ENCODE measurements around the gene ADH5.
"Not testable (repeated sequence)": the region's sequence is repeated elsewhere in the genome, so short reads cannot be mapped to it uniquely, and the experiment has no call there.

ADH5 gene

DNA sequence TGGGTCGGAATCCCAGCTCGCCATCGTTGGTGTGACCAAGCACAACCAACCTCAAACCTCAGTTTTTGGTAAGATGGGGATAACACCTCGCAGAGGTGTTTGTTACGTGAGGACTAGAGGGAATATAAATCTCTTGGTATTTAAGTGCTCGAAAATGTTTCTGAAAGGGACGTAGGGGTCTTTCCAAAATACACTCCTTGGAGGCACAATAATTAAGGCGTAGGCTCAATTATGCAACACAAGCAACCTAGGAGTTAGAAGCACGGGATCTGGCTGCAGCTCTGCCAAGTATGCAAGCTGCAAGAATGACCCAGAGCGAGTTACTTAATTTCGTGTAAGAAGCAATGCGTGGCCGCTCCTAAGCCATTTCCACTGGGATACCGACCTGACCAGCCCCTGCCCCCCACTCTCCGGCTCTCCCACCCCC, 552 bp downstream of the ADH5 start:
- H3K27ac ChIP-seq (ENCODE audit: low read depth, low read length): peak overlapping the region; percentile 38; the same call in 1 of the 2 replicates
- H3K79me2 ChIP-seq (ENCODE audit: control insufficient read depth, low read length): peaks cover 46% of the 10 kb centered on the region
- H4K20me1 ChIP-seq (ENCODE audit: control insufficient read depth, insufficient read depth, low read depth, low read length): no peaks in the 10 kb centered on the region
- no peaks in the 10 kb centered on the region for H3K9me2 ChIP-seq (replicated peaks; ENCODE audit: control insufficient read depth, low read length)
- no peaks in the 10 kb centered on the region for H3K27me3 ChIP-seq (ENCODE audit: control insufficient read depth, low read length)
- peak overlapping the region; percentile 60 for H3K4me2 ChIP-seq (ENCODE audit: low read length)
- no peaks in the 10 kb centered on the region; the same call in 1 of the 2 replicates for H3F3A ChIP-seq (ENCODE audit: control insufficient read depth, insufficient read depth)
- peak overlapping the region; percentile 97 for H3K4me3 ChIP-seq (ENCODE audit: low read length)
- H3K36me3 ChIP-seq (ENCODE audit: control insufficient read depth, low read length): peaks cover 28% of the 10 kb centered on the region
- no peaks in the 10 kb centered on the region for H3K9me3 ChIP-seq (ENCODE audit: control insufficient read depth, insufficient read depth, low read length)
- H3K4me1 ChIP-seq (ENCODE audit: control insufficient read depth, low read length): peaks cover 15% of the 10 kb centered on the region
- TF ChIP-seq, protein P1, sequence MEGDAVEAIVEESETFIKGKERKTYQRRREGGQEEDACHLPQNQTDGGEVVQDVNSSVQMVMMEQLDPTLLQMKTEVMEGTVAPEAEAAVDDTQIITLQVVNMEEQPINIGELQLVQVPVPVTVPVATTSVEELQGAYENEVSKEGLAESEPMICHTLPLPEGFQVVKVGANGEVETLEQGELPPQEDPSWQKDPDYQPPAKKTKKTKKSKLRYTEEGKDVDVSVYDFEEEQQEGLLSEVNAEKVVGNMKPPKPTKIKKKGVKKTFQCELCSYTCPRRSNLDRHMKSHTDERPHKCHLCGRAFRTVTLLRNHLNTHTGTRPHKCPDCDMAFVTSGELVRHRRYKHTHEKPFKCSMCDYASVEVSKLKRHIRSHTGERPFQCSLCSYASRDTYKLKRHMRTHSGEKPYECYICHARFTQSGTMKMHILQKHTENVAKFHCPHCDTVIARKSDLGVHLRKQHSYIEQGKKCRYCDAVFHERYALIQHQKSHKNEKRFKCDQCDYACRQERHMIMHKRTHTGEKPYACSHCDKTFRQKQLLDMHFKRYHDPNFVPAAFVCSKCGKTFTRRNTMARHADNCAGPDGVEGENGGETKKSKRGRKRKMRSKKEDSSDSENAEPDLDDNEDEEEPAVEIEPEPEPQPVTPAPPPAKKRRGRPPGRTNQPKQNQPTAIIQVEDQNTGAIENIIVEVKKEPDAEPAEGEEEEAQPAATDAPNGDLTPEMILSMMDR (IDR thresholded peaks at IDR 0.05; ENCODE audit: low read depth, low read length, poor library complexity, severe bottlenecking): no peak
- no peak for TF ChIP-seq EZH2phosphoT487 (IDR thresholded peaks at IDR 0.05; ENCODE audit: borderline replicate concordance, low read length)

DNA sequence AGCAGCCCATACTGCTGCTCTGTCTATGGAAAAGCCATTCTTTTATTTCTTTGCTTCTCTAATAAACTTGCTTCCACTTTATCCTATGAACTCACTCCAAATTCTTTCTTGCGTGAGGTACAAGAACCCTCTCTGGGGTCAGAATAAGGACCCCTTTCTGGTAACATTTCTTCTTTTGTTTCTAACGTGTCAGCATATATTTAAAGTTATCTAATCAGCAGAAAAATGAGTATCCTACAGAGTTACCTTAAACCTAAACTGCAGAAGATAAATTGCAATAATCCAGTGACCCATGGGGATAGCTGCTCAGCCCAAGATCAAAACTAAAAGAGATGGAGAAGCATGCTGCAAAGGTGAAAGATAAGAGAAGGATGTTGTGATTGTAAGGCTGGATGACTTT, 4.0 kb downstream of the ADH5 start:
- Histone ChIP-seq H4K20me1 (ENCODE audit: control insufficient read depth, insufficient read depth, low read depth, low read length) (no peaks in the 10 kb centered on the region), H3K79me2 (ENCODE audit: control insufficient read depth, low read length) (peaks cover 41% of the 10 kb centered on the region), H3K9me3 (ENCODE audit: control insufficient read depth, insufficient read depth, low read length) (no peaks in the 10 kb centered on the region), H3K27me3 (ENCODE audit: control insufficient read depth, low read length) (no peaks in the 10 kb centered on the region), H3K4me1 (ENCODE audit: control insufficient read depth, low read length) (peaks cover 9% of the 10 kb centered on the region), H3K9me2 (replicated peaks; ENCODE audit: control insufficient read depth, low read length) (no peaks in the 10 kb centered on the region), H3K36me3 (ENCODE audit: control insufficient read depth, low read length) (peaks cover 62% of the 10 kb centered on the region), H3K27ac (ENCODE audit: low read depth, low read length) (no peak overlapping the region), H3K4me3 (ENCODE audit: low read length) (no peak overlapping the region), H3K4me2 (ENCODE audit: low read length) (no peak overlapping the region), H3F3A (ENCODE audit: control insufficient read depth, insufficient read depth) (0 out of 2 replicates have a peak, but pooled peaks cover 2% of the 10 kb centered on the region)
- TF ChIP-seq, protein P1 (IDR thresholded peaks at IDR 0.05; ENCODE audit: low read depth, low read length, poor library complexity, severe bottlenecking): no peak
- TF ChIP-seq EZH2phosphoT487 (IDR thresholded peaks at IDR 0.05; ENCODE audit: borderline replicate concordance, low read length): no peak

DNA sequence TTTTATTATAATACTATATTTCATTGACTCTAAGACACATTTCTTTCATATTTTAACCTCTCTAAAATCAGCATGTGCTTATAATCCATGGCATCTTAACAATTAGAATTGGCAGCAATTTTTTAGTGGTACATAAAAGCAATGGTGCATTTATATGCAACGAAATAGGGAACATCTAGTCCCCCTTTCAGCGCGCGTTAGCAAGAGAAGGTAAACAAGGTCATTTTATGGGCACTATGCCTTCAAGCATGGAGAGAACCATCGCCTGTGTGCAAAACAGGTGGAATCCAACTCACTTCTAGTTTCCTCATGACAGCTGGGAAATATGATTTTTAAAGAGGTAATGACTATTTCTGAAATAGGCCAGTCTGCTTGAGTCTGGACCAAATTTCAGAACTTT, 6.4 kb downstream of the ADH5 start:
- no peaks in the 10 kb centered on the region for H3K27me3 ChIP-seq (ENCODE audit: control insufficient read depth, low read length)
- H3K36me3 ChIP-seq (ENCODE audit: control insufficient read depth, low read length): peaks cover 76% of the 10 kb centered on the region
- peaks cover 20% of the 10 kb centered on the region for H3K79me2 ChIP-seq (ENCODE audit: control insufficient read depth, low read length)
- 0 out of 2 replicates have a peak, but pooled peaks cover 2% of the 10 kb centered on the region for H3F3A ChIP-seq (ENCODE audit: control insufficient read depth, insufficient read depth)
- no peaks in the 10 kb centered on the region for H3K9me3 ChIP-seq (ENCODE audit: control insufficient read depth, insufficient read depth, low read length)
- H3K4me2 ChIP-seq (ENCODE audit: low read length): no peak overlapping the region
- H3K4me3 ChIP-seq (ENCODE audit: low read length): no peak overlapping the region
- no peaks in the 10 kb centered on the region for H4K20me1 ChIP-seq (ENCODE audit: control insufficient read depth, insufficient read depth, low read depth, low read length)
- peaks cover 2% of the 10 kb centered on the region for H3K4me1 ChIP-seq (ENCODE audit: control insufficient read depth, low read length)
- H3K27ac ChIP-seq (ENCODE audit: low read depth, low read length): no peak overlapping the region
- H3K9me2 ChIP-seq (replicated peaks; ENCODE audit: control insufficient read depth, low read length): no peaks in the 10 kb centered on the region
- no peak for TF ChIP-seq EZH2phosphoT487 (IDR thresholded peaks at IDR 0.05; ENCODE audit: borderline replicate concordance, low read length)
- TF ChIP-seq, protein P1 (IDR thresholded peaks at IDR 0.05; ENCODE audit: low read depth, low read length, poor library complexity, severe bottlenecking): no peak

DNA sequence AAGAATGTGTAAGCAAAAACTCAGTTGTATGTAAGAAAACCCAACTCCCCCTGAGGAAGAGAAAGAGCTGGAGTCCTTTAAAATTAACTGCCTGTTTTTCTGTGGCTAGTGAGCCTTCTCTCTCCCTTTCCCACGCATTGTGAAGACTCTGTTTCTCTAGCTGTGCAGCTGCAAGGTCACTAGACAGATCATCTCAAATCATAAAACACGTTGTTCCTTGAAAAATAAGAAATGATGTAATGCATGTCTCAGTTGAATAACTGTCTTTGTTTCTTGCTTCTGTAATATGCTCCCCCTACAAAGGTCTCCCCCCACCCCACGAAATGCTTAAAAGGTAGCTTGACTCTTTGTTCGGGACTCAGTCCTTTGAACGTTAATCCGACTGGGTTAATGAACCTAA, 7.7 kb downstream of the ADH5 start:
- H3K4me1 ChIP-seq (ENCODE audit: control insufficient read depth, low read length); H4K20me1 ChIP-seq (ENCODE audit: control insufficient read depth, insufficient read depth, low read depth, low read length); H3K9me3 ChIP-seq (ENCODE audit: control insufficient read depth, insufficient read depth, low read length); H3K4me3 ChIP-seq (ENCODE audit: low read length); H3K79me2 ChIP-seq (ENCODE audit: control insufficient read depth, low read length); H3K9me2 ChIP-seq (replicated peaks; ENCODE audit: control insufficient read depth, low read length); H3K4me2 ChIP-seq (ENCODE audit: low read length); H3K27me3 ChIP-seq (ENCODE audit: control insufficient read depth, low read length); H3F3A ChIP-seq (ENCODE audit: control insufficient read depth, insufficient read depth); H3K27ac ChIP-seq (ENCODE audit: low read depth, low read length): not testable (repeated sequence)
- H3K36me3 ChIP-seq (ENCODE audit: control insufficient read depth, low read length): peaks cover 85% of the 10 kb centered on the region
